Thyroid gland (tissue), 4 donors: Measurements from ENCODE around the gene IFT43. TPM values are rescaled to one million over a fixed set of nuclear protein-coding genes. Genes with fewer than 3 reads are reported as not detected.

Source experiments
- DNase-seq, 2 donors: peaks; one replicate each; pipeline ENCODE4 v3.0.0-alpha.2; 2019
- H3K27ac ChIP-seq, 3 donors: fragments of 200-600 bp; sonication (generic); 1 replicate in 2 of 3; 2 replicates in 1 of 3; pipeline ENCODE4 v1.5.1; 2016 to 2019; ENCODE audit warnings: mild to moderate bottlenecking in 1 of 3, moderate library complexity in 1 of 3
- H3K27me3 ChIP-seq: fragments of 200-600 bp; sonication (generic); one replicate; pipeline ENCODE4 v1.5.1; 2019
- H3K36me3 ChIP-seq, 2 donors: fragments of 200-600 bp; sonication (generic); one replicate each; pipeline ENCODE4 v1.5.1; 2016 to 2019
- H3K4me1 ChIP-seq, 2 donors: fragments of 200-600 bp; sonication (generic); one replicate each; pipeline ENCODE4 v1.5.1; 2017 to 2019
- H3K4me3 ChIP-seq, 3 donors: fragments of 200-600 bp; sonication (generic); replicated peaks in 1 of 3; 1 replicate in 2 of 3; 2 replicates in 1 of 3; pipeline ENCODE4 v1.5.1; 2016; ENCODE audit warnings: mild to moderate bottlenecking in 1 of 3
- H3K9me3 ChIP-seq: fragments of 200-600 bp; sonication (generic); one replicate; pipeline ENCODE4 v1.5.1; 2017
- POLR2A ChIP-seq, 2 donors: fragments of 450-650 bp; IDR thresholded peaks; one replicate each; pipeline ENCODE4 v1.6.1; 2017; ENCODE audit warnings: antibody characterized with exemption in 2 of 2, mild to moderate bottlenecking in 2 of 2, moderate library complexity in 1 of 2
- WGBS, 2 donors: methylation state at CpG; one replicate each; pipeline ENCODE4 v1.1.5; 2017; 5-methylcytosine and 5-hydroxymethylcytosine counted together
- intact Hi-C: fragments of 100-400 bp; cut with DNase I; formaldehyde crosslinking; loops from one replicate; pipeline ENCODE4 v1.15.1; 2023
- total RNA-seq, 4 donors: library from RNA; depleted of rRNA; stranded (reverse); fragments of >200 nt; gene quantifications; one replicate each; pipeline ENCODE4 v1.2.3, GENCODE V29; 2016
- TF ChIP-seq, protein P1 (sequence below), 6 experiments: fragments of 200-600 bp in 3 of 6; fragments of 450-650 bp in 3 of 6; sonication (generic) in 3 of 6; IDR thresholded peaks; one replicate each; pipeline ENCODE4 v1.5.1; 2016 to 2019; ENCODE audit warnings: antibody characterized with exemption in 6 of 6, mild to moderate bottlenecking in 2 of 6, inconsistent platforms in 1 of 6, moderate library complexity in 1 of 6

The IFT43 gene
- total RNA-seq, 4 donors from 2014 or later: 39.0 to 59.8 (median 52.4) TPM

DNA sequence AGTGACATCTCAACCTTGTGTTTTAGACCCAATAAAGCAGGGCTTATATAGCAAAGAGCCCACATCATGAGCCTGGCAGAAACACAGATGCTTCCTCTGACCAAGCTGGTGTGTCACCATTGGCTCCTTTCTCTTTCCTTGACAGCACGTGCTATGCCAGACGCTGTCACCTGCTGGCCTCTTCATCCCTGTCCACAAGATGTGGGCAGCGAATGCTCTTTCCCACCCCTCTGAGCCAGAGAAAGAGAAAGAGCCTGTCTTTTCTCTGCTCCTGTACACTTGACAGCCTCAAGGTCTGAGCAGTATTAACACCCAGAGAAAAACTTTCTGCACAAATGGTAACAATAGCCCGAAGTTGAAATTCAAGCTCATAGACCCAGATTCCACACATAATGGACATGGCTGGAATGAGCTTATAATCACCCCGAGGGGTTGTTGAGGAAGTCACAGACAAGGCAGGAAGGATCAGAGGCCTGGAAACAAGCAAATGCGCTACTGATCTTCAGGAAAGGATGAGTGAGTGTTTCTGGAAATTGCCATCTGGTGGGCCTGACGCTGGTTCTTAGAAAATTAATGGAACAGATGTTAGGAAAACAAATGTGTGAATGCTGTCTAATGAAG lies 12.7 kb upstream of the IFT43 start:
- 57 to 62% methylated on average over 7 of the region's 7 CpGs for WGBS, 2 donors
- H3K9me3 ChIP-seq: no peaks in the 10 kb centered on the region
- no peaks in the 10 kb centered on the region for H3K27me3 ChIP-seq
- DNase-seq: no peak
- H3K36me3 ChIP-seq: no peaks in the 10 kb centered on the region
- no peak overlapping the region for H3K27ac ChIP-seq
- no peaks in the 10 kb centered on the region for H3K4me1 ChIP-seq
- intact Hi-C loops: no loop called here
- H3K4me3 ChIP-seq: no peak overlapping the region
- no peak for TF ChIP-seq POLR2A (IDR thresholded peaks at IDR 0.05)
- TF ChIP-seq, protein P1, sequence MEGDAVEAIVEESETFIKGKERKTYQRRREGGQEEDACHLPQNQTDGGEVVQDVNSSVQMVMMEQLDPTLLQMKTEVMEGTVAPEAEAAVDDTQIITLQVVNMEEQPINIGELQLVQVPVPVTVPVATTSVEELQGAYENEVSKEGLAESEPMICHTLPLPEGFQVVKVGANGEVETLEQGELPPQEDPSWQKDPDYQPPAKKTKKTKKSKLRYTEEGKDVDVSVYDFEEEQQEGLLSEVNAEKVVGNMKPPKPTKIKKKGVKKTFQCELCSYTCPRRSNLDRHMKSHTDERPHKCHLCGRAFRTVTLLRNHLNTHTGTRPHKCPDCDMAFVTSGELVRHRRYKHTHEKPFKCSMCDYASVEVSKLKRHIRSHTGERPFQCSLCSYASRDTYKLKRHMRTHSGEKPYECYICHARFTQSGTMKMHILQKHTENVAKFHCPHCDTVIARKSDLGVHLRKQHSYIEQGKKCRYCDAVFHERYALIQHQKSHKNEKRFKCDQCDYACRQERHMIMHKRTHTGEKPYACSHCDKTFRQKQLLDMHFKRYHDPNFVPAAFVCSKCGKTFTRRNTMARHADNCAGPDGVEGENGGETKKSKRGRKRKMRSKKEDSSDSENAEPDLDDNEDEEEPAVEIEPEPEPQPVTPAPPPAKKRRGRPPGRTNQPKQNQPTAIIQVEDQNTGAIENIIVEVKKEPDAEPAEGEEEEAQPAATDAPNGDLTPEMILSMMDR (IDR thresholded peaks at IDR 0.05): no peak

DNA sequence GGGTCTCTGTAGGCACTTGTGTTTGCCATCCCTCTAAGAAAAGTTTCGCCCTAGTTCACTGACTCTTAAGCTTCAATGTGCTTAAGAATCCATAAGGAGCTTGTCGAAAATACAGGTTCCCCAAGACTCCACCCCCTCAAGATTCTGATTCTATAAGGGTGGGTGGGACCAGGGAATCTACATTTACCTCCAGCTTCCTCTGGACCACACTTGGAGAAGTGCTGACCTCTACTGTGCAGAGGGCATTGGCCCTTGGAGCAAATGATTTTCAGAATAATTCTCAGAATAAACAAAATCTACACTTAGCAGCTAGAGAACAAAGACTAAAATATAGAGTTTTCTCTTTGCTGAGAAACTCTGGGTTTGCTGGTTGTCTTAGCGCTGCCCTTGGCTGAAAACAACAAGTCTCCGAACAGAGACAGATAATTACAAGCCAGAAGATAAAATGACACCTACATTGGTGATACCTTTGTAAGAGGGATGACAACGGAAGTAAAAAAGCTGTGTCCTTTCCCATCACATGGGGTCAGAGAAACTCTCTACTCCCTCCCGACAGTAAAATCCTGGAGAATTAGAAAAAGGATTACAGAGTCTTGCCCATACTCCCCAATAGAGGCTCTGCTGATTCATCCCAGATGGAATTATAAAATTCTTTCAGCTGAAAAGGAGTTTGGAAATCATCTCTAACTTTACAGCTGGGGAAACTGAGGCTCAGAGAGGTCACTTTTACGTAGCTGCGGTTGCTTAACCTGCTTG lies 8.6 kb upstream of the IFT43 start:
- peaks cover 8 to 16% of the 10 kb centered on the region in 2 donors for H3K4me1 ChIP-seq
- no peaks in the 10 kb centered on the region for H3K36me3 ChIP-seq
- no peaks in the 10 kb centered on the region for H3K9me3 ChIP-seq
- intact Hi-C loops: loop anchor here (5.0 kb wide), 1 partner anchor 180 kb away; no protein-coding TSS in a partner anchor
- H3K4me3 ChIP-seq: no peak overlapping the region
- no peak for DNase-seq
- no peak overlapping the region for H3K27ac ChIP-seq
- WGBS, 2 donors: 67% methylated on average over 8 of the region's 8 CpGs
- no peak for TF ChIP-seq POLR2A (IDR thresholded peaks at IDR 0.05)
- TF ChIP-seq, protein P1 (IDR thresholded peaks at IDR 0.05): no peak
- no peaks in the 10 kb centered on the region for H3K27me3 ChIP-seq

DNA sequence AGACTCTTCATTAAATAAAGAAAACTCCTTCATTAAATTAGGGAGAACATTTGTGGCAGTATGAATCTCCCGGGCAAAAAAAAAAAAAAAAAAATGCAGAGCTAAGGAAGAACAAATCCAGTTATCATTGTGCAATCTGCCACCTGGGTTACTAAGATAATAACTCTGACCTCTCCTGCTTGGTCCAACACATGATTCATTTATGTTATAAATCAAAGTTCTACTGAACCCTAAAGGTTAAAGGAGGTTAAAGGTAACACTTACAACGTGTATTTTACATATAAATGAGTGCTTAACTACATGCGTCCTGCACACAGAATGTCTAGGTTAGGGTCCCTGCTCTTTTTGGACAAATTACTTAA lies 8.0 kb upstream of the IFT43 start:
- 65 to 75% methylated on average over 3 of the region's 3 CpGs for WGBS, 2 donors
- no peaks in the 10 kb centered on the region for H3K27me3 ChIP-seq
- H3K27ac ChIP-seq: no peak overlapping the region
- no peaks in the 10 kb centered on the region for H3K36me3 ChIP-seq
- peaks cover 8 to 16% of the 10 kb centered on the region in 2 donors for H3K4me1 ChIP-seq
- intact Hi-C loops: loop anchor here (5.0 kb wide), 1 partner anchor 180 kb away; no protein-coding TSS in a partner anchor
- DNase-seq: no peak
- H3K9me3 ChIP-seq: no peaks in the 10 kb centered on the region
- no peak overlapping the region for H3K4me3 ChIP-seq
- no peak for TF ChIP-seq POLR2A (IDR thresholded peaks at IDR 0.05)
- TF ChIP-seq, protein P1 (IDR thresholded peaks at IDR 0.05): no peak

DNA sequence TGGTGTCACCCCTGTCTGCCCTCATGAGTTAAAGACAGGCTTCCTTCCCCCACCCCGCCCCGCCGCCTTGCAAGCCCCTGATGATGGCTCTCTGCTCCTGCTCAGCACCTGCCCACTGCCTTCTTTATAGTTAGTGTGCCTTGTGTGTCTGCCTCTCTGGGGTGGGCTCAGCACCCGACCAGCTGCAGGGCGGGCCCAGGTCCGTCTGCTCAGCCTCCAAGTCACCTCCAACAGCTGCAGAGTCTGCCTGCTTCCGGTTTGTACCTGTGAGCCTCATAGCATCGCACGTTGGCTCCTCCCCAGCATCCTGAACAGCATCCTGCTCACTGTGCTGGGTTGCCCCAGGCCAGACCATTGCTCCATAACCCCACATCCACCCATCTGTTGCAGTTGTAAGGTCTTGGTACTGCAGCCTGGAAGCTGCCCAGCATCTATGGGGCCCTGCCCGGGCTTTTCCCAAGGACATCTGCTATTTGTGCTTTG lies 7.3 kb upstream of the IFT43 start:
- WGBS, 2 donors: 69 to 72% methylated on average over 7 to 9 of the region's 10 CpGs
- H3K36me3 ChIP-seq: no peaks in the 10 kb centered on the region
- intact Hi-C loops: loop anchor here (5.0 kb wide), 1 partner anchor 181 kb away; no protein-coding TSS in a partner anchor
- no peak overlapping the region for H3K27ac ChIP-seq
- H3K4me3 ChIP-seq: no peak overlapping the region
- peaks cover 13 to 16% of the 10 kb centered on the region in 2 donors for H3K4me1 ChIP-seq
- TF ChIP-seq, protein P1 (IDR thresholded peaks at IDR 0.05): no peak
- no peak for TF ChIP-seq POLR2A (IDR thresholded peaks at IDR 0.05)
- H3K27me3 ChIP-seq: no peaks in the 10 kb centered on the region
- H3K9me3 ChIP-seq: no peaks in the 10 kb centered on the region
- DNase-seq: no peak
